Measurements from ENCODE around the gene GRAMD2A. TPM values are rescaled to one million over a fixed set of nuclear protein-coding genes. Genes with fewer than 3 reads are reported as not detected.

Gene GRAMD2A
- total RNA-seq, 1 experiment from 2014 or later: 1.3 TPM

GRCh38 chr15:72118017-72118978, 79.3 kb downstream of the GRAMD2A start, which contains the start of the genes MYO9A and SENP8:
Gene MYO9A (minus strand): TSS chr15:72118150. CDS start chr15:72046563, 71,587 bp downstream.
Gene SENP8 (plus strand): TSS chr15:72118403. CDS start chr15:72139624, 21,221 bp downstream.
- Histone ChIP-seq H3K14ac (ENCODE audit: insufficient read depth, low read length) (peak within 1 kb of the TSS; percentile 99), H3K4ac (ENCODE audit: low read depth, low read length) (no peak within 1 kb of the TSS), H3K56ac (ENCODE audit: insufficient read length, low read depth, low read length) (no peak within 1 kb of the TSS), H3K27me3 (ENCODE audit: insufficient read depth, low read length) (no peaks in the 10 kb centered on the region), H3K9me3 (ENCODE audit: control insufficient read depth, low read depth, low read length) (no peaks in the 10 kb centered on the region), H4K20me1 (ENCODE audit: control insufficient read depth, insufficient read depth, insufficient read length) (peaks cover 3% of the 10 kb centered on the region), H3K79me2 (ENCODE audit: insufficient read depth, low read length) (0 out of 2 replicates have a peak, but pooled peaks cover 2% of the 10 kb centered on the region), H4K91ac (ENCODE audit: insufficient read length, low read depth, low read length) (no peak within 1 kb of the TSS), H3K79me1 (ENCODE audit: insufficient read depth, low read depth, low read length, poor library complexity, severe bottlenecking) (no peaks in the 10 kb centered on the region), H4K5ac (ENCODE audit: insufficient read length, low read depth, low read length) (peak within 1 kb of the TSS; percentile 54), H2BK5ac (ENCODE audit: insufficient read length, low read length) (no peak within 1 kb of the TSS), H3K4me2 (ENCODE audit: insufficient read depth, insufficient read length, low read length) (peak within 1 kb of the TSS; percentile 97), H3K9ac (ENCODE audit: extremely low read depth, insufficient read length, low read length) (peak within 1 kb of the TSS; percentile 95), H3K27ac (ENCODE audit: insufficient read length, low read depth, low read length) (peak within 1 kb of the TSS; percentile 67), H2BK15ac (ENCODE audit: low read depth, low read length) (no peak within 1 kb of the TSS; the same call in 1 of the 2 replicates), H3K23me2 (ENCODE audit: insufficient read length, low read depth, low read length, poor library complexity, severe bottlenecking) (peaks cover 13% of the 10 kb centered on the region), H3K23ac (ENCODE audit: insufficient read length, low read depth, low read length) (no peak within 1 kb of the TSS), H3K4me1 (ENCODE audit: insufficient read depth, low read length) (peaks cover 2% of the 10 kb centered on the region; the same call in 1 of the 2 replicates), H3T11ph (ENCODE audit: low read length) (no peak within 1 kb of the TSS), H2BK12ac (ENCODE audit: insufficient read length, low read depth, low read length) (no peak within 1 kb of the TSS), H4K8ac (replicated peaks; ENCODE audit: insufficient read length, low read depth, low read length) (no peak within 1 kb of the TSS), H2AK5ac (ENCODE audit: insufficient read length, low read length) (no peak within 1 kb of the TSS), H2AFZ (ENCODE audit: low read length) (peak within 1 kb of the TSS; percentile 69), H3K18ac (ENCODE audit: insufficient read length, low read depth, low read length) (peak within 1 kb of the TSS; percentile 98), H2BK120ac (ENCODE audit: low read depth, low read length, poor library complexity, severe bottlenecking) (no peak within 1 kb of the TSS), H2BK20ac (ENCODE audit: low read depth, low read length, poor library complexity, severe bottlenecking) (no peak within 1 kb of the TSS)
- H3K27me3 Mint-ChIP-seq (ENCODE audit: low read depth): no peaks in the 10 kb centered on the region
- peaks cover 28 to 30% of the 10 kb centered on the region in 2 experiments for H3K4me1 Mint-ChIP-seq
- H3K27ac Mint-ChIP-seq: peak within 1 kb of the TSS; percentile 99
- DNase-seq: peak; percentile 98
- TF ChIP-seq, protein P1, sequence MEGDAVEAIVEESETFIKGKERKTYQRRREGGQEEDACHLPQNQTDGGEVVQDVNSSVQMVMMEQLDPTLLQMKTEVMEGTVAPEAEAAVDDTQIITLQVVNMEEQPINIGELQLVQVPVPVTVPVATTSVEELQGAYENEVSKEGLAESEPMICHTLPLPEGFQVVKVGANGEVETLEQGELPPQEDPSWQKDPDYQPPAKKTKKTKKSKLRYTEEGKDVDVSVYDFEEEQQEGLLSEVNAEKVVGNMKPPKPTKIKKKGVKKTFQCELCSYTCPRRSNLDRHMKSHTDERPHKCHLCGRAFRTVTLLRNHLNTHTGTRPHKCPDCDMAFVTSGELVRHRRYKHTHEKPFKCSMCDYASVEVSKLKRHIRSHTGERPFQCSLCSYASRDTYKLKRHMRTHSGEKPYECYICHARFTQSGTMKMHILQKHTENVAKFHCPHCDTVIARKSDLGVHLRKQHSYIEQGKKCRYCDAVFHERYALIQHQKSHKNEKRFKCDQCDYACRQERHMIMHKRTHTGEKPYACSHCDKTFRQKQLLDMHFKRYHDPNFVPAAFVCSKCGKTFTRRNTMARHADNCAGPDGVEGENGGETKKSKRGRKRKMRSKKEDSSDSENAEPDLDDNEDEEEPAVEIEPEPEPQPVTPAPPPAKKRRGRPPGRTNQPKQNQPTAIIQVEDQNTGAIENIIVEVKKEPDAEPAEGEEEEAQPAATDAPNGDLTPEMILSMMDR (conservative IDR thresholded peaks at IDR 0.05): no peak
- no peaks in the 10 kb centered on the region for H3K9me3 Mint-ChIP-seq
- no peaks in the 10 kb centered on the region for H3K36me3 Mint-ChIP-seq (ENCODE audit: insufficient read depth in 1 of 3, low read depth in 3 of 3)
- H3K4me3 Mint-ChIP-seq: peak within 1 kb of the TSS; percentile 98
- WGBS (ENCODE audit: extremely low coverage, insufficient read length, low lambda C conversion rate): no CpG with 5 or more reads among the region's 69 CpGs
